ENCODE results near the gene AKT1. TPM values are rescaled to one million over a fixed set of nuclear protein-coding genes. Genes with fewer than 3 reads are reported as not detected.

Gene AKT1
- total and polyA plus RNA-seq, 2 of the 13 experiments (the other 11 are each of a cell fraction or from before 2014, with no cell fraction given) = 96.2 to 116 TPM

GRCh38 chr14:104734991-104735779 is 60.4 kb downstream of the AKT1 start (continued):
- 0 out of 2 replicates have a peak, but pooled peaks have one; percentile 37 for TF ChIP-seq TSC22D2 (CRISPR knock-in tag; IDR thresholded peaks at IDR 0.05; ENCODE audit: borderline replicate concordance)
- TF ChIP-seq ZBTB2 (CRISPR knock-in tag; IDR thresholded peaks at IDR 0.05; ENCODE audit: low read depth) = peak; percentile 66
- 0 out of 2 replicates have a peak, but pooled peaks have one; percentile 68 for TF ChIP-seq AFF4 (CRISPR knock-in tag; IDR thresholded peaks at IDR 0.05)
- peak; percentile 88; the same call in 1 of the 2 replicates for TF ChIP-seq ATF7-NPFF (CRISPR knock-in tag; IDR thresholded peaks at IDR 0.05; ENCODE audit: low read depth)
- no peak for TF ChIP-seq NR3C1 (CRISPR knock-in tag; IDR thresholded peaks at IDR 0.05)
- TF ChIP-seq ZNF230 (CRISPR knock-in tag; IDR thresholded peaks at IDR 0.05) = peak; percentile 83; the same call in 1 of the 2 replicates
- peak; percentile 79; the same call in 1 of the 2 replicates for TF ChIP-seq ZGPAT (CRISPR knock-in tag; IDR thresholded peaks at IDR 0.05)
- no peak for TF ChIP-seq DBP (CRISPR knock-in tag; IDR thresholded peaks at IDR 0.05; ENCODE audit: not compliant biosample characterization)
- no peak for TF ChIP-seq ZNF75D (CRISPR knock-in tag; IDR thresholded peaks at IDR 0.05; ENCODE audit: borderline replicate concordance)
- TF ChIP-seq YEATS4 (CRISPR knock-in tag; IDR thresholded peaks at IDR 0.05; ENCODE audit: borderline replicate concordance) = peak; percentile 95
- TF ChIP-seq ZFY (CRISPR knock-in tag; IDR thresholded peaks at IDR 0.05) = peak; percentile 85
- peak; percentile 68; the same call in 1 of the 2 replicates for TF ChIP-seq ZBTB26 (CRISPR knock-in tag; IDR thresholded peaks at IDR 0.05; ENCODE audit: borderline replicate concordance)
- no peak for TF ChIP-seq CCAR2 (optimal IDR thresholded peaks at IDR 0.05; ENCODE audit: low read depth, low read length)
- no peak for TF ChIP-seq SOX13 (IDR thresholded peaks at IDR 0.05)
- peak in 1 of 2 experiments; percentile 48; a peak in 1 of 4 replicates for TF ChIP-seq SOX13 (CRISPR knock-in tag; conservative IDR thresholded peaks at IDR 0.05 in 1 of 2, IDR thresholded peaks at IDR 0.05 in 1 of 2)
- peak; percentile 93 for TF ChIP-seq CHCHD3 (CRISPR knock-in tag; IDR thresholded peaks at IDR 0.05)
- peak; percentile 97; the same call in 1 of the 2 replicates for TF ChIP-seq LBX2 (CRISPR knock-in tag; IDR thresholded peaks at IDR 0.05; ENCODE audit: borderline replicate concordance)
- no peak for TF ChIP-seq MXD4 (CRISPR knock-in tag; IDR thresholded peaks at IDR 0.05)
